ENCODE measurements around the gene BLOC1S3.

- TF ChIP-seq USF2 (IDR thresholded peaks at IDR 0.05) (peak; percentile 71), RAD21 (conservative IDR thresholded peaks at IDR 0.05 in 1 of 2, IDR thresholded peaks at IDR 0.05 in 1 of 2) (no peak), CTCF (IDR thresholded peaks at IDR 0.05) (no peak), NFE2L2 (conservative IDR thresholded peaks at IDR 0.05; ENCODE audit: low read length) (no peak), HOXA7 (CRISPR knock-in tag; IDR thresholded peaks at IDR 0.05) (no peak), JUNB (IDR thresholded peaks at IDR 0.05) (no peak), EP300 (IDR thresholded peaks at IDR 0.05) (no peak), CBX8 (IDR thresholded peaks at IDR 0.05) (no peak), NR3C1 (IDR thresholded peaks at IDR 0.05) (no peak), POLR2AphosphoS2 (conservative IDR thresholded peaks at IDR 0.05; ENCODE audit: low read length) (no peak)
These were observed 24.3 kb upstream of the BLOC1S3 start for GRCh38 chr19:45154064-45154827.

Data from A549 (cell line).